ENCODE measurements around the gene RPL10.

Gene RPL10

GRCh38 chrX:154365052-154365600 is 33.1 kb upstream of the RPL10 start:
- Histone ChIP-seq H3F3A (ENCODE audit: insufficient read depth, low read length) (no peaks in the 10 kb centered on the region), H2AFZ (ENCODE audit: low read length) (no peak overlapping the region), H3K9me3 (ENCODE audit: low read length) (no peaks in the 10 kb centered on the region), H4K20me1 (ENCODE audit: insufficient read depth, low read length) (no peaks in the 10 kb centered on the region), H3K9ac (ENCODE audit: low read length) (no peak overlapping the region), H3K4me1 (ENCODE audit: insufficient read depth, low read length, severe bottlenecking) (peaks cover 17% of the 10 kb centered on the region), H3K79me2 (ENCODE audit: insufficient read depth, low read length) (no peaks in the 10 kb centered on the region), H3K27me3 (ENCODE audit: insufficient read depth, low read length) (no peaks in the 10 kb centered on the region), H3K27ac (ENCODE audit: low read depth, low read length, poor library complexity, severe bottlenecking) (no peak overlapping the region), H3K9me2 (ENCODE audit: low read depth, low read length) (no peaks in the 10 kb centered on the region), H3K4me3 (ENCODE audit: low read depth, low read length, poor library complexity, severe bottlenecking) (no peak overlapping the region), H3K36me3 (ENCODE audit: insufficient read depth, low read length) (peaks cover 17% of the 10 kb centered on the region), H3K4me2 (ENCODE audit: low read length) (no peak overlapping the region)
- TF ChIP-seq CTCF (IDR thresholded peaks at IDR 0.05; ENCODE audit: low read length), result no peak
- no peak for TF ChIP-seq EZH2 (IDR thresholded peaks at IDR 0.05; ENCODE audit: borderline replicate concordance, low read length)

GRCh38 chrX:154365997-154366665 is 32.0 kb upstream of the RPL10 start:
- Histone ChIP-seq H3K9me3 (ENCODE audit: low read length) (no peaks in the 10 kb centered on the region), H3K27me3 (ENCODE audit: insufficient read depth, low read length) (no peaks in the 10 kb centered on the region), H3K4me2 (ENCODE audit: low read length) (no peak overlapping the region), H3K27ac (ENCODE audit: low read depth, low read length, poor library complexity, severe bottlenecking) (no peak overlapping the region), H4K20me1 (ENCODE audit: insufficient read depth, low read length) (no peaks in the 10 kb centered on the region), H3K4me1 (ENCODE audit: insufficient read depth, low read length, severe bottlenecking) (peaks cover 18% of the 10 kb centered on the region), H3K4me3 (ENCODE audit: low read depth, low read length, poor library complexity, severe bottlenecking) (no peak overlapping the region), H3K36me3 (ENCODE audit: insufficient read depth, low read length) (peaks cover 16% of the 10 kb centered on the region), H2AFZ (ENCODE audit: low read length) (no peak overlapping the region), H3F3A (ENCODE audit: insufficient read depth, low read length) (no peaks in the 10 kb centered on the region), H3K9ac (ENCODE audit: low read length) (no peak overlapping the region), H3K9me2 (ENCODE audit: low read depth, low read length) (no peaks in the 10 kb centered on the region), H3K79me2 (ENCODE audit: insufficient read depth, low read length) (no peaks in the 10 kb centered on the region)
- TF ChIP-seq CTCF (IDR thresholded peaks at IDR 0.05; ENCODE audit: low read length) (no peak), EZH2 (IDR thresholded peaks at IDR 0.05; ENCODE audit: borderline replicate concordance, low read length) (no peak)

- no peak overlapping the region for H3K4me2 ChIP-seq (ENCODE audit: low read length)
- H3K4me1 ChIP-seq (ENCODE audit: insufficient read depth, low read length, severe bottlenecking), result peaks cover 21% of the 10 kb centered on the region
- H3K9ac ChIP-seq (ENCODE audit: low read length), result no peak overlapping the region
- no peaks in the 10 kb centered on the region for H4K20me1 ChIP-seq (ENCODE audit: insufficient read depth, low read length)
- no peak overlapping the region for H3K27ac ChIP-seq (ENCODE audit: low read depth, low read length, poor library complexity, severe bottlenecking)
- no peaks in the 10 kb centered on the region for H3K9me3 ChIP-seq (ENCODE audit: low read length)
- H3K36me3 ChIP-seq (ENCODE audit: insufficient read depth, low read length), result peaks cover 13% of the 10 kb centered on the region
- no peaks in the 10 kb centered on the region for H3K9me2 ChIP-seq (ENCODE audit: low read depth, low read length)
- no peak overlapping the region for H2AFZ ChIP-seq (ENCODE audit: low read length)
- no peak overlapping the region for H3K4me3 ChIP-seq (ENCODE audit: low read depth, low read length, poor library complexity, severe bottlenecking)
- no peak for TF ChIP-seq EZH2 (IDR thresholded peaks at IDR 0.05; ENCODE audit: borderline replicate concordance, low read length)
- no peak for TF ChIP-seq CTCF (IDR thresholded peaks at IDR 0.05; ENCODE audit: low read length)
- H3K27me3 ChIP-seq (ENCODE audit: insufficient read depth, low read length), result no peaks in the 10 kb centered on the region
- H3F3A ChIP-seq (ENCODE audit: insufficient read depth, low read length), result no peaks in the 10 kb centered on the region
- no peaks in the 10 kb centered on the region for H3K79me2 ChIP-seq (ENCODE audit: insufficient read depth, low read length)
Observed at GRCh38 chrX:154366666-154367055, 31.5 kb upstream of the RPL10 start.

Measured in OCI-LY1 (cell line).